22Rv1 (cell line): ENCODE results near the gene ALAS1.

ENCODE experiments used
- ZFX ChIP-seq: fragments of 450-650 bp; IDR thresholded peaks from 2 replicates; pipeline ENCODE4 v1.6.1; 2017; ENCODE audit warnings: antibody characterized with exemption, borderline replicate concordance
- TF ChIP-seq, protein P1 (sequence below): fragments of 450-650 bp; IDR thresholded peaks from 2 replicates; pipeline ENCODE4 v1.5.1; 2017; ENCODE audit warnings: mild to moderate bottlenecking

GRCh38 chr3:52159503-52159902 lies 38.5 kb upstream of the ALAS1 start:
- TF ChIP-seq, protein P1, sequence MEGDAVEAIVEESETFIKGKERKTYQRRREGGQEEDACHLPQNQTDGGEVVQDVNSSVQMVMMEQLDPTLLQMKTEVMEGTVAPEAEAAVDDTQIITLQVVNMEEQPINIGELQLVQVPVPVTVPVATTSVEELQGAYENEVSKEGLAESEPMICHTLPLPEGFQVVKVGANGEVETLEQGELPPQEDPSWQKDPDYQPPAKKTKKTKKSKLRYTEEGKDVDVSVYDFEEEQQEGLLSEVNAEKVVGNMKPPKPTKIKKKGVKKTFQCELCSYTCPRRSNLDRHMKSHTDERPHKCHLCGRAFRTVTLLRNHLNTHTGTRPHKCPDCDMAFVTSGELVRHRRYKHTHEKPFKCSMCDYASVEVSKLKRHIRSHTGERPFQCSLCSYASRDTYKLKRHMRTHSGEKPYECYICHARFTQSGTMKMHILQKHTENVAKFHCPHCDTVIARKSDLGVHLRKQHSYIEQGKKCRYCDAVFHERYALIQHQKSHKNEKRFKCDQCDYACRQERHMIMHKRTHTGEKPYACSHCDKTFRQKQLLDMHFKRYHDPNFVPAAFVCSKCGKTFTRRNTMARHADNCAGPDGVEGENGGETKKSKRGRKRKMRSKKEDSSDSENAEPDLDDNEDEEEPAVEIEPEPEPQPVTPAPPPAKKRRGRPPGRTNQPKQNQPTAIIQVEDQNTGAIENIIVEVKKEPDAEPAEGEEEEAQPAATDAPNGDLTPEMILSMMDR: no peak
- no peak for TF ChIP-seq ZFX
